Measurements from ENCODE around the gene RC3H1. TPM values are rescaled to one million over a fixed set of nuclear protein-coding genes. Genes with fewer than 3 reads are reported as not detected.

RC3H1 gene
- polyA plus RNA-seq, 1 experiment: 10.6 TPM

DNA sequence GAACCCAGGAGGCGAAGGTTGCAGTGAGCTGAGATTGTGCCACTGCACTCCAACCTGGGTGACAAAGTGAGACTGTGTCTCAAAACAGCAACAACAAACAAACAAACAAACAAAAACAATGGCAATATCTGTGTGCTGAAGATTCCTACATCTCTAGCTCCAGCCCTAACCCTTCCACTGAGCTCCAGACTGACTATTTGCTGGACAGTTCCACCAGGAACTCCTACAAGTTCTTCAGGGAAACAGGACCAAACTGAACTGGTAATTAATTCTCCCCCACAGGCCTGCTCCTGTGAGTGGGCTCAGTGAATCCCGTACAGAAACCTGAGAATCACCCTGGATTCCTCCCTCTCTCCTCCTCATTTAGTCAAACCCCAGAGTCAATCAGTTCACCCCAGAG lies 106.6 kb downstream of the RC3H1 start:
- DNase-seq (ENCODE audit: low read depth): no peak
- no peaks in the 10 kb centered on the region for H3K36me3 ChIP-seq (ENCODE audit: control insufficient read depth, insufficient read depth, low read length)
- ChIA-PET POLR2A (no interaction called here), CTCF (interaction anchor here (0.6 to 1.6 kb wide), 2 partner anchors 10 to 610 kb away, joined by 3 read pairs; no protein-coding TSS in a partner anchor)
- TF ChIP-seq, protein P1, sequence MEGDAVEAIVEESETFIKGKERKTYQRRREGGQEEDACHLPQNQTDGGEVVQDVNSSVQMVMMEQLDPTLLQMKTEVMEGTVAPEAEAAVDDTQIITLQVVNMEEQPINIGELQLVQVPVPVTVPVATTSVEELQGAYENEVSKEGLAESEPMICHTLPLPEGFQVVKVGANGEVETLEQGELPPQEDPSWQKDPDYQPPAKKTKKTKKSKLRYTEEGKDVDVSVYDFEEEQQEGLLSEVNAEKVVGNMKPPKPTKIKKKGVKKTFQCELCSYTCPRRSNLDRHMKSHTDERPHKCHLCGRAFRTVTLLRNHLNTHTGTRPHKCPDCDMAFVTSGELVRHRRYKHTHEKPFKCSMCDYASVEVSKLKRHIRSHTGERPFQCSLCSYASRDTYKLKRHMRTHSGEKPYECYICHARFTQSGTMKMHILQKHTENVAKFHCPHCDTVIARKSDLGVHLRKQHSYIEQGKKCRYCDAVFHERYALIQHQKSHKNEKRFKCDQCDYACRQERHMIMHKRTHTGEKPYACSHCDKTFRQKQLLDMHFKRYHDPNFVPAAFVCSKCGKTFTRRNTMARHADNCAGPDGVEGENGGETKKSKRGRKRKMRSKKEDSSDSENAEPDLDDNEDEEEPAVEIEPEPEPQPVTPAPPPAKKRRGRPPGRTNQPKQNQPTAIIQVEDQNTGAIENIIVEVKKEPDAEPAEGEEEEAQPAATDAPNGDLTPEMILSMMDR (IDR thresholded peaks at IDR 0.05; ENCODE audit: insufficient read depth, low read depth, low read length): no peak
- H3K4me3 ChIP-seq (ENCODE audit: low read depth, low read length): no peak overlapping the region
- no peaks in the 10 kb centered on the region for H3K27me3 ChIP-seq (ENCODE audit: control insufficient read depth, insufficient read depth, low read length)

DNA sequence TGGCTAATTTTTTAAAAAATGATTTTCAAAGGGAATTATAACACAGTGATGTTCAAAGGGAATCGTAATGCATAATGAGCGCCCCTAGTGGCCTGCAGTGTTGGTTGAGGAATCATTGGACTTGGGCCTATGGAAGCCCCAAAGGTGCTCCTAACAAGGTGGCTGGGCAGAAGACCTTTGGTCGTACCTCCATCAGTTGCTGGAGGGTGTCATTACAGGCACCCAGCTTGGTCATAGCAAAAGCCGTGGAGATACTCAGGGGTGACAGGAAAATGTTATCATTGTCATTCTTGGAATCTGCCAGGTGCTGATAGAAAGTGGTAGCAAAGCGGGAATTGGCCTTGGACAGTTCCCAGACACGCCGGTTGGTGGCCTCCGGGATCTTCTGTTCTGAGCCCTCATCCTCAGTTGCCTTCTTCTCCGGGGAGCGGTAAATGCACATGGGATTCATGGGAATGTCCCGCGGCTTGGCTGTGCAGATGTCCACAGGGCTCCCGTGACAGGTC lies 107.7 kb downstream of the RC3H1 start:
- Histone ChIP-seq H3K36me3 (ENCODE audit: control insufficient read depth, insufficient read depth, low read length) (no peaks in the 10 kb centered on the region), H3K27me3 (ENCODE audit: control insufficient read depth, insufficient read depth, low read length) (no peaks in the 10 kb centered on the region), H3K4me3 (ENCODE audit: low read depth, low read length) (no peak overlapping the region)
- DNase-seq (ENCODE audit: low read depth): no peak
- CTCF ChIA-PET: interaction anchor here (0.7 to 1.6 kb wide), 3 partner anchors 9 to 129 kb away, joined by 3 to 8 read pairs (median 4); no protein-coding TSS in a partner anchor
- POLR2A ChIA-PET: no interaction called here
- TF ChIP-seq, protein P1 (IDR thresholded peaks at IDR 0.05; ENCODE audit: insufficient read depth, low read depth, low read length): peak; percentile 47; the same call in 1 of the 2 replicates

DNA sequence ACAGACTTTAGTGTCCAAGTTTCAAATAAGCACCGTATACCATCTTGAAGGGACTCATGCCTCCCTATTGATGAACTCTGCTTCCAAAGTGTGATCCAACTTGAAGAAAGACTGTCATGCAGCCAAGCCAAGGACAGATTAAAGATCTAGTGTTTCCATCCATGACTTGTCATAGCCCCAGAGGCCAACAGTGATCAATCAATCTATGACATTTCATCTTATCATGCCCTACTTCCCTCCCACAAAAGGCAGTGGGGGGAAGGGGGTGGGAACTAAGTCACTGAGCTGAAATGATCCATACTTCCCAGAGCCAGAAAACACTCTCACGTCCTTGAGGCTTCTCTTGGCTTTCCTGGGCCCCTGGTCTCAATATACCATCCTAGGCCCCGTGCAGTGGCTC lies 109.0 kb downstream of the RC3H1 start:
- ChIA-PET CTCF (no interaction called here), POLR2A (no interaction called here)
- Histone ChIP-seq H3K36me3 (ENCODE audit: control insufficient read depth, insufficient read depth, low read length) (no peaks in the 10 kb centered on the region), H3K27me3 (ENCODE audit: control insufficient read depth, insufficient read depth, low read length) (no peaks in the 10 kb centered on the region), H3K4me3 (ENCODE audit: low read depth, low read length) (no peak overlapping the region)
- DNase-seq (ENCODE audit: low read depth): no peak
- TF ChIP-seq, protein P1 (IDR thresholded peaks at IDR 0.05; ENCODE audit: insufficient read depth, low read depth, low read length): no peak

DNA sequence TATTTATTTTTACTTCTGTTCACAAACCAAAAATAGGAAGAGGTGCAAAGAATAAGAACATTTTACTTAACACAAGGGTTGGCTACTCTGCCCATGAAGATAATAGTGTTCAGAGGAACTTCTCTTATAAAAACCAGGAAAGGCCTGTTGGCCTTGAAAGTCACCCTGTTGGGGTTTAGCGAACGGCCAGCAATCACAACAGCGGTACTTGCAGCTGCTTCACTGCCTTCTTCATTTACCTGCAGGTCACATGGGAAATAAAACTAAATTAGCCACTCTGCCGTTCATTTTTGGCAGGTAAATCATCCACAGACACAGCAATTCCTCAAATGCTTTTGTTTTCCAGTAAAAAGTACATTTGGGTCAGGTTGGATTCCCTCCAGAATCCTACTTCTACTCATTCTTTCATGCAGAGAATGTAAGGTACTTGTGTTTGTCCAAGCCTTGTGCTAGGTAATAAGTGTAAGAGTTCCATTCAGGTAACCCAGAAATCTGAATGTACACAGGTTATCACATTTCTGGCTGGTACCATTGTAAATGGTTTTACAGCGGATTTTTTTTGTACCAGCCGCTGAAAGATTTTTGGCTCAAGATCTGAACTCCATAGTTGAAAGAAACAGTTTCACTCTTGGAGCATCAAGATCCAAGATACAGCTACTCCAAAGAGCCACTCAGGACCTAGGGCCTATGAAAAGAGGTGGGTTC lies 118.2 kb downstream of the RC3H1 start:
- ChIA-PET CTCF (no interaction called here), POLR2A (no interaction called here)
- Histone ChIP-seq H3K36me3 (ENCODE audit: control insufficient read depth, insufficient read depth, low read length) (no peaks in the 10 kb centered on the region), H3K4me3 (ENCODE audit: low read depth, low read length) (no peak overlapping the region), H3K27me3 (ENCODE audit: control insufficient read depth, insufficient read depth, low read length) (no peaks in the 10 kb centered on the region)
- DNase-seq (ENCODE audit: low read depth): no peak
- TF ChIP-seq, protein P1 (IDR thresholded peaks at IDR 0.05; ENCODE audit: insufficient read depth, low read depth, low read length): no peak

DNA sequence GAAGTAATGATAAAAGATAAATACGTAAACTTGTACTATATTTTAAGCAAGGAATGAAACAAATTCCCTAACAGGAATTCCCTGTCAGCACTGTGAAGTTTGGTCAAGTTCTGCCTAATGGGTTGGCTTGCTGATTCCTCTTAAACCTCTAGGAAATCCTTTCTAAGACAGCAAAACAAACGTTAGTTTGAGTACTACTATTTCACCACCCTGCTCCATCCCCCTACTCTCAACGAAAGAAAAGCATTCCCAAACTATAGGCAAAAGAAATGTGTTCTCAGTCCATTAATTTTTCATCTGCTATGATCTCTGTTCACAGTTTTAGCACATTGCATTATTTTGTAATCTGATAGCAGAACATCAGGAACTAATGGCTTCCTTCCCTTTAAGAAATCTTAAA lies 121.2 kb downstream of the RC3H1 start:
- ChIA-PET POLR2A (no interaction called here), CTCF (no interaction called here)
- H3K36me3 ChIP-seq (ENCODE audit: control insufficient read depth, insufficient read depth, low read length): no peaks in the 10 kb centered on the region
- TF ChIP-seq, protein P1 (IDR thresholded peaks at IDR 0.05; ENCODE audit: insufficient read depth, low read depth, low read length): no peak
- H3K27me3 ChIP-seq (ENCODE audit: control insufficient read depth, insufficient read depth, low read length): no peaks in the 10 kb centered on the region
- no peak overlapping the region for H3K4me3 ChIP-seq (ENCODE audit: low read depth, low read length)
- DNase-seq (ENCODE audit: low read depth): no peak
